Astrocyte (in vitro differentiated cells and primary cell): Measurements from ENCODE around the gene PRIM2. TPM values are rescaled to one million over a fixed set of nuclear protein-coding genes. Genes with fewer than 3 reads are reported as not detected.

Experiments
- DNase-seq: peaks from one replicate; pipeline ENCODE4 v3.0.0-alpha.2; 2010; ENCODE audit warnings: low read depth
- FAIRE-seq: peaks from 2 replicates; lab custom pipeline; 2011; peaks lifted over from hg19 to GRCh38; lab: Jason Lieb, UNC
- H2AFZ ChIP-seq: 2 replicates; pipeline ENCODE4 v1.6.0; 2012; ENCODE audit warnings: low read depth, low read length, inconsistent platforms
- H3K27ac ChIP-seq: 2 replicates; pipeline ENCODE4 v1.5.1; 2011; ENCODE audit warnings: low read depth, low read length, inconsistent platforms
- H3K27me3 ChIP-seq: 2 replicates; pipeline ENCODE4 v1.6.0; 2011; ENCODE audit warnings: low read length, inconsistent platforms; ENCODE audit not compliant: insufficient read depth
- H3K36me3 ChIP-seq: 2 replicates; pipeline ENCODE4 v1.5.1; 2011; ENCODE audit warnings: low read length, inconsistent platforms; ENCODE audit not compliant: insufficient read depth
- H3K4me1 ChIP-seq: 2 replicates; pipeline ENCODE4 v1.5.1; 2011; ENCODE audit warnings: low read length, inconsistent platforms; ENCODE audit not compliant: insufficient read depth
- H3K4me2 ChIP-seq: 2 replicates; pipeline ENCODE4 v1.6.0; 2012; ENCODE audit warnings: low read length, inconsistent platforms
- H3K4me3 ChIP-seq: 2 replicates; pipeline ENCODE4 v1.5.1; 2011; ENCODE audit warnings: low read depth, mild to moderate bottlenecking, low read length, inconsistent platforms; ENCODE audit not compliant: insufficient read depth
- H3K79me2 ChIP-seq: 2 replicates; pipeline ENCODE4 v1.6.0; 2012; ENCODE audit warnings: mild to moderate bottlenecking, low read length, inconsistent platforms; ENCODE audit not compliant: insufficient read depth
- H3K9ac ChIP-seq: 2 replicates; pipeline ENCODE4 v1.6.0; 2012; ENCODE audit warnings: mild to moderate bottlenecking, low read length, inconsistent platforms
- H3K9me3 ChIP-seq: 2 replicates; pipeline ENCODE4 v1.5.1; 2012; ENCODE audit warnings: low read depth, mild to moderate bottlenecking, low read length, inconsistent platforms; ENCODE audit not compliant: insufficient read depth
- H4K20me1 ChIP-seq: 2 replicates; pipeline ENCODE4 v1.6.0; 2012; ENCODE audit warnings: low read length, inconsistent platforms; ENCODE audit not compliant: insufficient read depth
- H3K27ac Mint-ChIP-seq: one replicate; pipeline ENCODE4 v1.8.0; 2021; ENCODE audit warnings: mild to moderate bottlenecking, mixed read lengths; ENCODE audit not compliant: unreplicated experiment
- H3K27me3 Mint-ChIP-seq: one replicate; pipeline ENCODE4 v1.8.0; 2021; ENCODE audit warnings: low read depth, mixed read lengths; ENCODE audit not compliant: unreplicated experiment
- H3K36me3 Mint-ChIP-seq: one replicate; pipeline ENCODE4 v1.8.0; 2021; ENCODE audit warnings: low read depth, mixed read lengths; ENCODE audit not compliant: unreplicated experiment
- H3K4me1 Mint-ChIP-seq: one replicate; pipeline ENCODE4 v1.8.0; 2021; ENCODE audit warnings: low read depth, mixed read lengths; ENCODE audit not compliant: unreplicated experiment
- H3K4me3 Mint-ChIP-seq: one replicate; pipeline ENCODE4 v1.8.0; 2021; ENCODE audit warnings: mild to moderate bottlenecking, moderate library complexity, mixed read lengths; ENCODE audit not compliant: unreplicated experiment
- H3K9me3 Mint-ChIP-seq: one replicate; pipeline ENCODE4 v1.8.0; 2021; ENCODE audit warnings: mild to moderate bottlenecking, mixed read lengths; ENCODE audit not compliant: unreplicated experiment
- EZH2 ChIP-seq: IDR thresholded peaks from 2 replicates; pipeline ENCODE4 v1.6.1; 2012; ENCODE audit warnings: mild to moderate bottlenecking, low read length, inconsistent platforms; ENCODE audit not compliant: insufficient read depth
- total RNA-seq: library from RNA; stranded (reverse); gene quantifications from 2 replicates; pipeline ENCODE4 v1.2.1, GENCODE V29; 2021
- TF ChIP-seq, protein P1 (sequence below): IDR thresholded peaks from 2 replicates; pipeline ENCODE4 v1.5.1; 2011; ENCODE audit warnings: low read depth, mild to moderate bottlenecking, inconsistent platforms, low read length, moderate library complexity; ENCODE audit not compliant: insufficient read depth

Gene PRIM2
- total RNA-seq, 1 donor from 2014 or later: 11.9 TPM

DNA sequence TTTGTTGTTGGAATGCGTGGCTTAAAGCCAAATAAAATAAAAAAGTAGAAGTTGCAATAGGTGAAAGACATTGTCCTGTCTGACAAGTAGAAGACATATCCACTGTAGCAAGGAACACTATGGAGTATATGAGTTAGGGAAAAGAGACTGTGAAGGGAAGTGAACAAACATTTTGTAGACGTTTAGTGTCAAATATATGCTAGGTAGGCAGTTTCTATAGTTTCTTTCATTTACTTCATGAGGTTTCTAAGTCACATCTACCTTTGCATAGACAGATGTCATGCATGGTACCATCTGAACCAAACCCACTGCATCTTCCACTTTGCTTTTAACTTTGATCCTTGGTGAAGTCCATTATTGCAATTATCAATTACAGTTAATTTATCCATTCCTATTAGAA lies 9.9 kb downstream of the PRIM2 start:
- Histone ChIP-seq H3K4me3 (no peak overlapping the region), H3K27ac (no peak overlapping the region), H3K4me2 (no peak overlapping the region), H3K9ac (no peak overlapping the region), H3K36me3 (peaks cover 21% of the 10 kb centered on the region), H3K4me1 (no peaks in the 10 kb centered on the region), H3K27me3 (no peaks in the 10 kb centered on the region), H3K9me3 (peaks cover 2% of the 10 kb centered on the region), H2AFZ (no peak overlapping the region), H4K20me1 (no peaks in the 10 kb centered on the region), H3K79me2 (peaks cover 27% of the 10 kb centered on the region)
- peaks cover 31% of the 10 kb centered on the region for H3K36me3 Mint-ChIP-seq
- H3K27me3 Mint-ChIP-seq: no peaks in the 10 kb centered on the region
- FAIRE-seq (no peak), DNase-seq (no peak)
- no peaks in the 10 kb centered on the region for H3K4me1 Mint-ChIP-seq
- no peak overlapping the region for H3K4me3 Mint-ChIP-seq
- peaks cover 6% of the 10 kb centered on the region for H3K9me3 Mint-ChIP-seq
- TF ChIP-seq EZH2: no peak
- TF ChIP-seq, protein P1, sequence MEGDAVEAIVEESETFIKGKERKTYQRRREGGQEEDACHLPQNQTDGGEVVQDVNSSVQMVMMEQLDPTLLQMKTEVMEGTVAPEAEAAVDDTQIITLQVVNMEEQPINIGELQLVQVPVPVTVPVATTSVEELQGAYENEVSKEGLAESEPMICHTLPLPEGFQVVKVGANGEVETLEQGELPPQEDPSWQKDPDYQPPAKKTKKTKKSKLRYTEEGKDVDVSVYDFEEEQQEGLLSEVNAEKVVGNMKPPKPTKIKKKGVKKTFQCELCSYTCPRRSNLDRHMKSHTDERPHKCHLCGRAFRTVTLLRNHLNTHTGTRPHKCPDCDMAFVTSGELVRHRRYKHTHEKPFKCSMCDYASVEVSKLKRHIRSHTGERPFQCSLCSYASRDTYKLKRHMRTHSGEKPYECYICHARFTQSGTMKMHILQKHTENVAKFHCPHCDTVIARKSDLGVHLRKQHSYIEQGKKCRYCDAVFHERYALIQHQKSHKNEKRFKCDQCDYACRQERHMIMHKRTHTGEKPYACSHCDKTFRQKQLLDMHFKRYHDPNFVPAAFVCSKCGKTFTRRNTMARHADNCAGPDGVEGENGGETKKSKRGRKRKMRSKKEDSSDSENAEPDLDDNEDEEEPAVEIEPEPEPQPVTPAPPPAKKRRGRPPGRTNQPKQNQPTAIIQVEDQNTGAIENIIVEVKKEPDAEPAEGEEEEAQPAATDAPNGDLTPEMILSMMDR: no peak
- H3K27ac Mint-ChIP-seq: no peak overlapping the region

DNA sequence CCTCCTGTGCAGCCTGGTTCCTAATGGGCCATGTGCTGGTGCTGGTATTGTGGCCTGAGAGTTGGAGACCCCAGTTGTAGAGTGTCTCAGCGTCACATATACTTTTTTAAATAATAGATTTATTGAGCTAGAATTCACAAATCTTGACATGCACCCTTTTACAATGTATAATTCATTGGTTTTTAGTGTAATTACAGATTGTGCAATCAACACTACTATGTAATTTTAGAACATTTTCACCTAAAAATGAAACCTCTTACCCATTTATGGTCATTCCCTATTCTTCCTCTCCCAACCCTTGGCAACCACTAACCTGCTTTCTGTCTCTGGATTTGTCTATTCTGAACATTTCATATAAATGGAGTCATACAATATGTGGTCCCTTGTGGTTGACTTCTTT lies 10.6 kb downstream of the PRIM2 start:
- Histone ChIP-seq H3K27ac (no peak overlapping the region), H3K36me3 (peaks cover 15% of the 10 kb centered on the region), H3K4me3 (no peak overlapping the region), H3K4me1 (no peaks in the 10 kb centered on the region), H4K20me1 (no peaks in the 10 kb centered on the region), H3K4me2 (no peak overlapping the region), H3K27me3 (no peaks in the 10 kb centered on the region), H3K9ac (no peak overlapping the region), H3K9me3 (peaks cover 2% of the 10 kb centered on the region), H3K79me2 (peaks cover 35% of the 10 kb centered on the region), H2AFZ (no peak overlapping the region)
- DNase-seq (no peak), FAIRE-seq (no peak)
- no peak overlapping the region for H3K27ac Mint-ChIP-seq
- H3K36me3 Mint-ChIP-seq: peaks cover 29% of the 10 kb centered on the region
- no peaks in the 10 kb centered on the region for H3K4me1 Mint-ChIP-seq
- peaks cover 6% of the 10 kb centered on the region for H3K9me3 Mint-ChIP-seq
- TF ChIP-seq, protein P1: no peak
- TF ChIP-seq EZH2: no peak
- H3K4me3 Mint-ChIP-seq: no peak overlapping the region
- H3K27me3 Mint-ChIP-seq: no peaks in the 10 kb centered on the region

DNA sequence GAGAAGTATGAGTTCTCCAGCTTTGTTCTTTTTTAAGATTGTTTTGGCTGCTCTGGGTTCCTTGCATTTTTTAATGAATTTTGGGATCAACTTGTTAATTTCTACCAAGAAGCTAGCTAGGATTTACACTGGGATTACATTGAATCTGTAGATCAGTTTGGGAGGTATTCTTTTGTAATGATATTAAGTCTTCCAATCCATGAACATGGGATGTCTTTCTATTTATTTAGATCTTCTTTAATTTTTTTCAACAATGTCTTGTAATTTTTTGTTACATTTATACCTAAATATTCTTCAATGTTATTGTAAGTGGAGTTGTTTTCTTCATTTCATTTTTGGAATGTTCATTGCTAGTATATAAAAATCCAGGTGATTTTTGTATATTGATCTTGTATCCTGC lies 12.5 kb downstream of the PRIM2 start:
- Mint-ChIP-seq H3K27ac (no peak overlapping the region), H3K9me3 (peaks cover 10% of the 10 kb centered on the region), H3K4me1 (no peaks in the 10 kb centered on the region), H3K27me3 (no peaks in the 10 kb centered on the region), H3K4me3 (no peak overlapping the region), H3K36me3 (peaks cover 35% of the 10 kb centered on the region)
- Histone ChIP-seq H3K36me3 (peaks cover 17% of the 10 kb centered on the region), H3K9me3 (peaks cover 2% of the 10 kb centered on the region), H3K4me2 (no peak overlapping the region), H3K79me2 (peaks cover 45% of the 10 kb centered on the region), H3K4me3 (no peak overlapping the region), H3K9ac (no peak overlapping the region), H2AFZ (no peak overlapping the region), H4K20me1 (no peaks in the 10 kb centered on the region), H3K27ac (no peak overlapping the region), H3K4me1 (no peaks in the 10 kb centered on the region), H3K27me3 (no peaks in the 10 kb centered on the region)
- FAIRE-seq (no peak), DNase-seq (no peak)
- TF ChIP-seq, protein P1: no peak
- no peak for TF ChIP-seq EZH2
